ENCODE measurements around the gene MRPS18B. TPM values are rescaled to one million over a fixed set of nuclear protein-coding genes. Genes with fewer than 3 reads are reported as not detected.
A peak's percentile ranks its signal among the peaks of the same experiment; 100 is the strongest.

MRPS18B gene
- total and polyA plus RNA-seq, 2 of the 13 experiments (the other 11 are each of a cell fraction or from before 2014, with no cell fraction given), result 125 to 131 TPM

DNA sequence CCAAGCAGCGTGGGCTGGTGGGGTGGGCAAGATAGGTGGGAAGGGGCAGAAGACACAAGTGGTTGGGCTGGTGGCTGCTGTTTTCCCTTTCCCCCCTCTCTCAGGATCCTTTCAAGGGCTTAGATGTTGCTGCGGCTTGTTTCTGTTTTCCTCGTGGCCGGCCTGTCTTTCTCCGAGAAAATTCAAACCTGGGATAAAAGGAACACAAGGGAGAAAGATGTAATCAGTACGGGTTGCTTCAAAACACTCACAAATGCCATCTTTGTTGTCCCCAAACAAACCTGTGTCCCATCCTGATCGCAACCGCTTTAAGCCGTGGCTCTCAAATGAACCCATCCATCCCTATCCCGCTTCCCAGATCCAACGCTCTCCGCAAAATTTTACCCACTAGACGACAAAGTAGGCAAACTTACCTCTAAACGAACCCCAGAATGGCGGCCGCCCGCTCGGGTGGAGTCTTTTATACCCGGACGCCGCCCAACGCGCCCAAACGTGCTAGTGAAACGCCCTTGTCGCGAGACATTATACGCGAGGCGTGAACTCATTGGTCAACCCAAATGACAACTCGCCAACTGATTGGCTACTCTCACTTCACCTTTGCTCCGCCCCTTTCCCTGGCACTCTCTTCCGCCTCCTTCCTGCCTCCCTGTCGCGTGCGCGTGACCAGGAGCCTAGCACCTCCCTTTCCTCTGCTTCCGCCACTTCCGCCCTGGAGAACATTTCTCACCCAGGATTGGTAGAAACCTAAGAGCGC is 652 bp upstream of the MRPS18B start, which contains the start of gene PPP1R10 (continued):
- peak; percentile 76; the same call in 1 of the 2 replicates for TF ChIP-seq SP1 (IDR thresholded peaks at IDR 0.05)
- TF ChIP-seq SP1 (CRISPR knock-in tag; IDR thresholded peaks at IDR 0.05), result peak; percentile 87
- TF ChIP-seq, protein P1, sequence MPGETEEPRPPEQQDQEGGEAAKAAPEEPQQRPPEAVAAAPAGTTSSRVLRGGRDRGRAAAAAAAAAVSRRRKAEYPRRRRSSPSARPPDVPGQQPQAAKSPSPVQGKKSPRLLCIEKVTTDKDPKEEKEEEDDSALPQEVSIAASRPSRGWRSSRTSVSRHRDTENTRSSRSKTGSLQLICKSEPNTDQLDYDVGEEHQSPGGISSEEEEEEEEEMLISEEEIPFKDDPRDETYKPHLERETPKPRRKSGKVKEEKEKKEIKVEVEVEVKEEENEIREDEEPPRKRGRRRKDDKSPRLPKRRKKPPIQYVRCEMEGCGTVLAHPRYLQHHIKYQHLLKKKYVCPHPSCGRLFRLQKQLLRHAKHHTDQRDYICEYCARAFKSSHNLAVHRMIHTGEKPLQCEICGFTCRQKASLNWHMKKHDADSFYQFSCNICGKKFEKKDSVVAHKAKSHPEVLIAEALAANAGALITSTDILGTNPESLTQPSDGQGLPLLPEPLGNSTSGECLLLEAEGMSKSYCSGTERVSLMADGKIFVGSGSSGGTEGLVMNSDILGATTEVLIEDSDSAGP (CRISPR knock-in tag; IDR thresholded peaks at IDR 0.05; ENCODE audit: borderline replicate concordance), result peak; percentile 78; the same call in 1 of the 2 replicates
- 0 out of 2 replicates have a peak, but pooled peaks have one; percentile 77 for TF ChIP-seq ZNF543 (CRISPR knock-in tag; IDR thresholded peaks at IDR 0.05)
- TF ChIP-seq ARID2 (CRISPR knock-in tag; IDR thresholded peaks at IDR 0.05; ENCODE audit: borderline replicate concordance), result peak; percentile 21; the same call in 1 of the 2 replicates
- TF ChIP-seq AKAP8 (CRISPR knock-in tag; IDR thresholded peaks at IDR 0.05), result peak; percentile 38; the same call in 1 of the 2 replicates
- peak; percentile 68; the same call in 1 of the 2 replicates for TF ChIP-seq ZNF747 (CRISPR knock-in tag; IDR thresholded peaks at IDR 0.05; ENCODE audit: borderline replicate concordance)
- no peak for TF ChIP-seq ZFP82 (CRISPR knock-in tag; IDR thresholded peaks at IDR 0.05; ENCODE audit: borderline replicate concordance)
- TF ChIP-seq STAT5B (CRISPR knock-in tag; IDR thresholded peaks at IDR 0.05), result 0 out of 2 replicates have a peak, but pooled peaks have one; percentile 62
- TF ChIP-seq, protein P2, sequence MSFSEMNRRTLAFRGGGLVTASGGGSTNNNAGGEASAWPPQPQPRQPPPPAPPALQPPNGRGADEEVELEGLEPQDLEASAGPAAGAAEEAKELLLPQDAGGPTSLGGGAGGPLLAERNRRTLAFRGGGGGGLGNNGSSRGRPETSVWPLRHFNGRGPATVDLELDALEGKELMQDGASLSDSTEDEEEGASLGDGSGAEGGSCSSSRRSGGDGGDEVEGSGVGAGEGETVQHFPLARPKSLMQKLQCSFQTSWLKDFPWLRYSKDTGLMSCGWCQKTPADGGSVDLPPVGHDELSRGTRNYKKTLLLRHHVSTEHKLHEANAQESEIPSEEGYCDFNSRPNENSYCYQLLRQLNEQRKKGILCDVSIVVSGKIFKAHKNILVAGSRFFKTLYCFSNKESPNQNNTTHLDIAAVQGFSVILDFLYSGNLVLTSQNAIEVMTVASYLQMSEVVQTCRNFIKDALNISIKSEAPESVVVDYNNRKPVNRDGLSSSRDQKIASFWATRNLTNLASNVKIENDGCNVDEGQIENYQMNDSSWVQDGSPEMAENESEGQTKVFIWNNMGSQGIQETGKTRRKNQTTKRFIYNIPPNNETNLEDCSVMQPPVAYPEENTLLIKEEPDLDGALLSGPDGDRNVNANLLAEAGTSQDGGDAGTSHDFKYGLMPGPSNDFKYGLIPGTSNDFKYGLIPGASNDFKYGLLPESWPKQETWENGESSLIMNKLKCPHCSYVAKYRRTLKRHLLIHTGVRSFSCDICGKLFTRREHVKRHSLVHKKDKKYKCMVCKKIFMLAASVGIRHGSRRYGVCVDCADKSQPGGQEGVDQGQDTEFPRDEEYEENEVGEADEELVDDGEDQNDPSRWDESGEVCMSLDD (CRISPR knock-in tag; IDR thresholded peaks at IDR 0.05; ENCODE audit: borderline replicate concordance), result peak; percentile 56; the same call in 1 of the 2 replicates
- TF ChIP-seq RARA (CRISPR knock-in tag; IDR thresholded peaks at IDR 0.05), result peak; percentile 48; the same call in 1 of the 2 replicates
- no peak; the same call in 1 of the 2 replicates for TF ChIP-seq ZMAT3 (CRISPR knock-in tag; conservative IDR thresholded peaks at IDR 0.05)
- TF ChIP-seq, protein P3, sequence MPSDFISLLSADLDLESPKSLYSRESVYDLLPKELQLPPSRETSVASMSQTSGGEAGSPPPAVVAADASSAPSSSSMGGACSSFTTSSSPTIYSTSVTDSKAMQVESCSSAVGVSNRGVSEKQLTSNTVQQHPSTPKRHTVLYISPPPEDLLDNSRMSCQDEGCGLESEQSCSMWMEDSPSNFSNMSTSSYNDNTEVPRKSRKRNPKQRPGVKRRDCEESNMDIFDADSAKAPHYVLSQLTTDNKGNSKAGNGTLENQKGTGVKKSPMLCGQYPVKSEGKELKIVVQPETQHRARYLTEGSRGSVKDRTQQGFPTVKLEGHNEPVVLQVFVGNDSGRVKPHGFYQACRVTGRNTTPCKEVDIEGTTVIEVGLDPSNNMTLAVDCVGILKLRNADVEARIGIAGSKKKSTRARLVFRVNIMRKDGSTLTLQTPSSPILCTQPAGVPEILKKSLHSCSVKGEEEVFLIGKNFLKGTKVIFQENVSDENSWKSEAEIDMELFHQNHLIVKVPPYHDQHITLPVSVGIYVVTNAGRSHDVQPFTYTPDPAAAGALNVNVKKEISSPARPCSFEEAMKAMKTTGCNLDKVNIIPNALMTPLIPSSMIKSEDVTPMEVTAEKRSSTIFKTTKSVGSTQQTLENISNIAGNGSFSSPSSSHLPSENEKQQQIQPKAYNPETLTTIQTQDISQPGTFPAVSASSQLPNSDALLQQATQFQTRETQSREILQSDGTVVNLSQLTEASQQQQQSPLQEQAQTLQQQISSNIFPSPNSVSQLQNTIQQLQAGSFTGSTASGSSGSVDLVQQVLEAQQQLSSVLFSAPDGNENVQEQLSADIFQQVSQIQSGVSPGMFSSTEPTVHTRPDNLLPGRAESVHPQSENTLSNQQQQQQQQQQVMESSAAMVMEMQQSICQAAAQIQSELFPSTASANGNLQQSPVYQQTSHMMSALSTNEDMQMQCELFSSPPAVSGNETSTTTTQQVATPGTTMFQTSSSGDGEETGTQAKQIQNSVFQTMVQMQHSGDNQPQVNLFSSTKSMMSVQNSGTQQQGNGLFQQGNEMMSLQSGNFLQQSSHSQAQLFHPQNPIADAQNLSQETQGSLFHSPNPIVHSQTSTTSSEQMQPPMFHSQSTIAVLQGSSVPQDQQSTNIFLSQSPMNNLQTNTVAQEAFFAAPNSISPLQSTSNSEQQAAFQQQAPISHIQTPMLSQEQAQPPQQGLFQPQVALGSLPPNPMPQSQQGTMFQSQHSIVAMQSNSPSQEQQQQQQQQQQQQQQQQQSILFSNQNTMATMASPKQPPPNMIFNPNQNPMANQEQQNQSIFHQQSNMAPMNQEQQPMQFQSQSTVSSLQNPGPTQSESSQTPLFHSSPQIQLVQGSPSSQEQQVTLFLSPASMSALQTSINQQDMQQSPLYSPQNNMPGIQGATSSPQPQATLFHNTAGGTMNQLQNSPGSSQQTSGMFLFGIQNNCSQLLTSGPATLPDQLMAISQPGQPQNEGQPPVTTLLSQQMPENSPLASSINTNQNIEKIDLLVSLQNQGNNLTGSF (CRISPR knock-in tag; IDR thresholded peaks at IDR 0.05), result peak; percentile 86; the same call in 1 of the 2 replicates

All from HepG2 (cell line).